ENCODE data around the gene BHLHE40. TPM values are rescaled to one million over a fixed set of nuclear protein-coding genes. Genes with fewer than 3 reads are reported as not detected.

Gene BHLHE40
- total RNA-seq (2022; extraction: Qiagen RNA extraction) = 81.0 to 103 TPM (median 94.9 TPM) in 5 replicates

DNA sequence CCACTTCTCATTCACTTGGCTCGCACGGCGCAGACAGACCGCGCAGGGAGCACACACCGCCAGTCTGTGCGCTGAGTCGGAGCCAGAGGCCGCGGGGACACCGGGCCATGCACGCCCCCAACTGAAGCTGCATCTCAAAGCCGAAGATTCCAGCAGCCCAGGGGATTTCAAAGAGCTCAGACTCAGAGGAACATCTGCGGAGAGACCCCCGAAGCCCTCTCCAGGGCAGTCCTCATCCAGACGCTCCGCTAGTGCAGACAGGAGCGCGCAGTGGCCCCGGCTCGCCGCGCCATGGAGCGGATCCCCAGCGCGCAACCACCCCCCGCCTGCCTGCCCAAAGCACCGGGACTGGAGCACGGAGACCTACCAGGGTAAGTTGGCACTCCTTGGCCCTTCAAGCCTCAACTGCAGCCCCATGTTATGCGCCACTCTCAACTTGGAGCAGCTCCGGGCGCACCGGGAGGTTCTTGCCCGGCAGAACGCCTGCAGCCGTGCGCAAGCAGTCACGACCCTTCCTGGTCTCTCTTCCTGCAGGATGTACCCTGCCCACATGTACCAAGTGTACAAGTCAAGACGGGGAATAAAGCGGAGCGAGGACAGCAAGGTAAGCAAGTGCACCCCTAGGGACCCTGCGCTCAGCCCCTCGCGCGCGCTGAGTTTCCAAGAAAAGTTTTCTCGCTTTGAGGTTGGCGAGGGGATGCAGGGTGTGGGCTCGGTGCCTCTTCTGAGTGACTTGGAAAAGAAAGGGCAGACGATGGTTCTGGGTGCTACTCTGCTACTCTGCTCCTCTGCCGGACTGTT, at the start of gene BHLHE40:
BHLHE40 (plus strand) TSS at position 10 of the 801 bp plus-strand sequence; CDS start at position 292, 282 bp downstream.

Other genes with a start within 250 kb of the BHLHE40 start
- 64.0 to 70.8 TPM (median 69.0 TPM) in 5 replicates for gene ARL8B, start 142.9 kb downstream of the BHLHE40 start, total RNA-seq (2022; extraction: Qiagen RNA extraction)
- gene EDEM1, start 208.3 kb downstream of the BHLHE40 start, total RNA-seq (2022; extraction: Qiagen RNA extraction) = 16.1 to 19.6 TPM (median 17.5 TPM) in 5 replicates

Measured in A549 treated with CORT108297 at 1 μM for 4 hours (cell line).